HG03575 (cell line): Measurements from ENCODE around the gene CIB4.

Source experiments
- ATAC-seq: cut with Tn5 transposase; IDR thresholded peaks from one replicate; pipeline ENCODE4 v1.9.1; 2021; ENCODE audit not compliant: unreplicated experiment, insufficient number of reproducible peaks, low FRiP score; ENCODE audit errors: extremely low read depth

Gene CIB4

GRCh38 chr2:26629346-26629630, 11.9 kb downstream of the CIB4 start:
- ATAC-seq, result no peak

GRCh38 chr2:26628561-26629345, 12.4 kb downstream of the CIB4 start:
- ATAC-seq, result no peak

GRCh38 chr2:26627350-26628105, 13.6 kb downstream of the CIB4 start:
- ATAC-seq, result no peak

- ATAC-seq, result no peak
These were observed 14.6 kb downstream of the CIB4 start for GRCh38 chr2:26626606-26627005.

GRCh38 chr2:26623541-26624495, 17.3 kb downstream of the CIB4 start:
- ATAC-seq, result no peak

GRCh38 chr2:26621469-26622199, 19.5 kb downstream of the CIB4 start:
- no peak for ATAC-seq

- no peak for ATAC-seq
These were observed 21.0 kb downstream of the CIB4 start for GRCh38 chr2:26620031-26620605.

GRCh38 chr2:26619521-26619951, 21.6 kb downstream of the CIB4 start:
- no peak for ATAC-seq

- ATAC-seq, result no peak
These were observed 22.1 kb downstream of the CIB4 start for GRCh38 chr2:26619096-26619495.

GRCh38 chr2:26618611-26619010, 22.6 kb downstream of the CIB4 start:
- ATAC-seq, result no peak

- ATAC-seq, result no peak
These were observed 23.5 kb downstream of the CIB4 start for GRCh38 chr2:26617588-26618083.

GRCh38 chr2:26616706-26617587, 24.2 kb downstream of the CIB4 start:
- no peak for ATAC-seq

- ATAC-seq, result no peak
These were observed 25.1 kb downstream of the CIB4 start for GRCh38 chr2:26615860-26616705.

- no peak for ATAC-seq
These were observed 25.8 kb downstream of the CIB4 start for GRCh38 chr2:26615336-26615859.

- ATAC-seq, result no peak
These were observed 26.7 kb downstream of the CIB4 start for GRCh38 chr2:26614216-26615138.
